ENCODE results near the gene DTNB. TPM values are rescaled to one million over a fixed set of nuclear protein-coding genes. Genes with fewer than 3 reads are reported as not detected.

DTNB gene
- total RNA-seq, 4 donors from 2014 or later, result 3.9 to 8.7 (median 4.4) TPM

DNA sequence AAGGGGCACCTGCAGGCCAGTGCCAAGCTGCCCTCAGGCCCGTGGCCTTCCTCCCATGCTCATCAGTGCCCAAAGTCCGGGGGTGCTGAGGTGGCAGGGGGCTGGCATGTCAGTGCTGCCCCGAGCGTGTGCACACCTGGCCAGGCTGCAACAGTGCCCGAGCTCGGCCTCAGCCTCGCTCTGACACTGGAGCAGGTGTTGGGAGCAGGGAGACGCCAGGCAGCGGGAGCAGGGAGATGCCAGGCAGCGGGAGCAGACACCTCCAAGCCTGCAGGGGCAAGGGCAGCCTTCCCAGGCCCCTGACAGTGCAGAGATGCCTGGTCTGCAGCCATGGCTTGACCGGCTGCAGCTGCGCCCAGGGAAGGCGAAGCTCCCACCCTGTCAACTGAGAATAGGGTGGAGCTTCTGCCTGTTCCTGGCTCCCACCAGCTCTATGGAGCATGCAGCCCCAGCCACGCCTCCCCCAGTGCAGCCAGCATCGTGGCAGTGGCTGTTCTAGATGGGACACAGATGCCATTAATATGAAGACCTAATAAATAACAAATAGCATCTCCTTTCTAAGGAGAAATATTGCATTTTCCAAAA is 82.4 kb downstream of the DTNB start:
- no peak for ATAC-seq
- H3K4me3 ChIP-seq, result no peak overlapping the region
- no peak for TF ChIP-seq EP300 (IDR thresholded peaks at IDR 0.05)
- no peak for TF ChIP-seq POLR2AphosphoS5 (IDR thresholded peaks at IDR 0.05)
- TF ChIP-seq POLR2A (IDR thresholded peaks at IDR 0.05), result no peak
- TF ChIP-seq, protein P1, sequence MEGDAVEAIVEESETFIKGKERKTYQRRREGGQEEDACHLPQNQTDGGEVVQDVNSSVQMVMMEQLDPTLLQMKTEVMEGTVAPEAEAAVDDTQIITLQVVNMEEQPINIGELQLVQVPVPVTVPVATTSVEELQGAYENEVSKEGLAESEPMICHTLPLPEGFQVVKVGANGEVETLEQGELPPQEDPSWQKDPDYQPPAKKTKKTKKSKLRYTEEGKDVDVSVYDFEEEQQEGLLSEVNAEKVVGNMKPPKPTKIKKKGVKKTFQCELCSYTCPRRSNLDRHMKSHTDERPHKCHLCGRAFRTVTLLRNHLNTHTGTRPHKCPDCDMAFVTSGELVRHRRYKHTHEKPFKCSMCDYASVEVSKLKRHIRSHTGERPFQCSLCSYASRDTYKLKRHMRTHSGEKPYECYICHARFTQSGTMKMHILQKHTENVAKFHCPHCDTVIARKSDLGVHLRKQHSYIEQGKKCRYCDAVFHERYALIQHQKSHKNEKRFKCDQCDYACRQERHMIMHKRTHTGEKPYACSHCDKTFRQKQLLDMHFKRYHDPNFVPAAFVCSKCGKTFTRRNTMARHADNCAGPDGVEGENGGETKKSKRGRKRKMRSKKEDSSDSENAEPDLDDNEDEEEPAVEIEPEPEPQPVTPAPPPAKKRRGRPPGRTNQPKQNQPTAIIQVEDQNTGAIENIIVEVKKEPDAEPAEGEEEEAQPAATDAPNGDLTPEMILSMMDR (IDR thresholded peaks at IDR 0.05), result no peak
- H3K27ac ChIP-seq, result no peak overlapping the region
- H3K9me3 ChIP-seq, result no peaks in the 10 kb centered on the region
- no peaks in the 10 kb centered on the region for H3K27me3 ChIP-seq
- H3K36me3 ChIP-seq, result no peaks in the 10 kb centered on the region
- H3K4me1 ChIP-seq, result peaks cover 0 to 6% (median 0%) of the 10 kb centered on the region in 3 donors
- no CpG with 5 or more reads among the region's 15 CpGs for WGBS, 2 donors (ENCODE audit: low coverage in 1 of 2)

DNA sequence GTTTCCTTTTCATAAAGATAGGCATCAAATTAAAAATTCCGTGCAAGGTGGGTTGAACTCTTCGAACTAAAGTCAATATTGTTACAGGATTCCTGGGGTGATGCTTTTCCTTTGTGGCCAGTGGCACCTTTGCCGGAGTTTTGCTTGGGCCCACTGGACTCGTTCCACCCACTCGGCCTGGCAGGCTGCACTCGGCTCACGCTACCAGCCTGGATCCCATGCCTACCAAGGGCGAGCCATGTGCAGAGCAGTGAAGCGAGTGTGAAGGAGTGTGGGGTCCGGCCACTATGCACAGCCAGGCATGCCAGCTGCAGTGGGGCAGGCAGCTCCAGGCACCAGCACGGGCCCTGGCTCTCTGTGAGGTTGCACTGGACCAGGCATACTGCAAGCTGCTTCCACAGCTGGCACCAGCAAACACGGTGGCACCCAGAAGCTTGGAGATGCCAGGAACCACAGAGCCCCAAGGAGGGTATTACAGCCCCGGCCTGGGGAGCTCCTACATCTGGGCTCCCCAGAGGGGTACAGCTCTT is 83.6 kb downstream of the DTNB start:
- no peaks in the 10 kb centered on the region for H3K36me3 ChIP-seq
- H3K27me3 ChIP-seq, result no peaks in the 10 kb centered on the region
- no peaks in the 10 kb centered on the region for H3K9me3 ChIP-seq
- H3K27ac ChIP-seq, result no peak overlapping the region
- H3K4me1 ChIP-seq, result peaks cover 0 to 6% (median 0%) of the 10 kb centered on the region in 3 donors
- TF ChIP-seq POLR2A (IDR thresholded peaks at IDR 0.05), result no peak
- no peak for TF ChIP-seq EP300 (IDR thresholded peaks at IDR 0.05)
- TF ChIP-seq, protein P1 (IDR thresholded peaks at IDR 0.05), result no peak
- no peak for TF ChIP-seq POLR2AphosphoS5 (IDR thresholded peaks at IDR 0.05)
- no peak overlapping the region for H3K4me3 ChIP-seq
- WGBS, 2 donors (ENCODE audit: low coverage in 1 of 2), result no CpG with 5 or more reads among the region's 13 CpGs
- no peak for ATAC-seq

DNA sequence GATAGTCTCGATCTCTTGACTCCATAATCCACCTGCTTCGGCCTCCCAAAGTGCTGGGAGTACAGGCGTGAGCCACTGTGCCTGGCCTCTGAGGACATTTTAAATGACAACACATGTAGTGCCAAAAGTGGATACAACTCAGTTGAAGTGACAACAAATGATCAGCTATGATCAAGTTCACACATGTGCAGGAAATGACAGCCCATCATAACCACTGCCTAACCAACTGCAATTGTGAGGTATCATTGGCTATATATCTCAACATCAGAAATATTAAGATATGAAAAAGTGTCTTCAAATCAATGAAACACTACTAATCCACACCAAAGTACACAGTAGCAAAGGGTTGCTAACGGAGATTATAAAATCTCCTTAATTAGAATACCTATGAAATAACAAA is 84.8 kb downstream of the DTNB start:
- H3K36me3 ChIP-seq, result no peaks in the 10 kb centered on the region
- H3K4me1 ChIP-seq, result peaks cover 0 to 6% (median 0%) of the 10 kb centered on the region in 3 donors
- H3K27me3 ChIP-seq, result no peaks in the 10 kb centered on the region
- TF ChIP-seq, protein P1 (IDR thresholded peaks at IDR 0.05), result no peak
- no peak for TF ChIP-seq POLR2AphosphoS5 (IDR thresholded peaks at IDR 0.05)
- no peak for TF ChIP-seq EP300 (IDR thresholded peaks at IDR 0.05)
- TF ChIP-seq POLR2A (IDR thresholded peaks at IDR 0.05), result no peak
- ATAC-seq, result no peak
- no peak overlapping the region for H3K27ac ChIP-seq
- WGBS, 2 donors (ENCODE audit: low coverage in 1 of 2), result 87 to 94% methylated on average over 1 to 3 of the region's 4 CpGs
- H3K4me3 ChIP-seq, result no peak overlapping the region
- H3K9me3 ChIP-seq, result no peaks in the 10 kb centered on the region

- Histone ChIP-seq H3K9me3 (no peaks in the 10 kb centered on the region), H3K27me3 (no peaks in the 10 kb centered on the region), H3K4me1 (peaks cover 0 to 6% (median 0%) of the 10 kb centered on the region in 3 donors), H3K27ac (no peak overlapping the region), H3K4me3 (no peak overlapping the region), H3K36me3 (no peaks in the 10 kb centered on the region)
- TF ChIP-seq, protein P1 (IDR thresholded peaks at IDR 0.05), result no peak
- TF ChIP-seq POLR2AphosphoS5 (IDR thresholded peaks at IDR 0.05) (no peak), EP300 (IDR thresholded peaks at IDR 0.05) (no peak), POLR2A (IDR thresholded peaks at IDR 0.05) (no peak)
- no peak for ATAC-seq
- 29 to 48% methylated on average over 1 to 4 of the region's 4 CpGs for WGBS, 2 donors (ENCODE audit: low coverage in 1 of 2)
Measured at GRCh38 chr2:25587361-25587760, 86.0 kb downstream of the DTNB start.

DNA sequence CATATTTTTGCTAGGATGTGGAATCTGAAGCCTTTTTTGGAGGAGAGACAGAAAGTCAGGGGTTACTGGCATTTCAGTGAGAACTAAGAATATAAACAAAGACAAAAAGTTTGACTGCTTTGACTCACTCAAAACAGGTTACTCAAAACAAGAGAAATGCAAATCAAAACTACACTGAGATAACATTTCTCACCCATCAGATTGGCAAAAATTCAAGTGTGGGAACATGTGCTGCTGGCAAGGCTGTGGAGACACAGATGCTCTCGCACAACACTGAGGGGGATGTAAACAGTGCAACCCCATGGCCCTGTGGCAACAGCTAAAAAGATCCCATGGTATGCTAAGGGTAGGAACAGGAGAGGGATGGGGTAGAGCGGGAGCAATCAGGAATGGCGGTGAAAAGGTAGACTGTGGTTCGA is 86.6 kb downstream of the DTNB start:
- no peak for TF ChIP-seq POLR2A (IDR thresholded peaks at IDR 0.05)
- no peak for TF ChIP-seq POLR2AphosphoS5 (IDR thresholded peaks at IDR 0.05)
- TF ChIP-seq, protein P1 (IDR thresholded peaks at IDR 0.05), result no peak
- no peak for TF ChIP-seq EP300 (IDR thresholded peaks at IDR 0.05)
- Histone ChIP-seq H3K4me3 (no peak overlapping the region), H3K27me3 (no peaks in the 10 kb centered on the region), H3K27ac (no peak overlapping the region), H3K9me3 (no peaks in the 10 kb centered on the region), H3K4me1 (peaks cover 0 to 6% (median 0%) of the 10 kb centered on the region in 3 donors), H3K36me3 (no peaks in the 10 kb centered on the region)
- 72 to 83% methylated on average over 1 to 4 of the region's 4 CpGs for WGBS, 2 donors (ENCODE audit: low coverage in 1 of 2)
- no peak for ATAC-seq

Data from gastroesophageal sphincter (tissue), 4 donors.